ENCODE measurements around the gene CPNE1.
"Not testable (repeated sequence)": the region's sequence is repeated elsewhere in the genome, so short reads cannot be mapped to it uniquely, and the experiment has no call there.

Gene CPNE1

DNA sequence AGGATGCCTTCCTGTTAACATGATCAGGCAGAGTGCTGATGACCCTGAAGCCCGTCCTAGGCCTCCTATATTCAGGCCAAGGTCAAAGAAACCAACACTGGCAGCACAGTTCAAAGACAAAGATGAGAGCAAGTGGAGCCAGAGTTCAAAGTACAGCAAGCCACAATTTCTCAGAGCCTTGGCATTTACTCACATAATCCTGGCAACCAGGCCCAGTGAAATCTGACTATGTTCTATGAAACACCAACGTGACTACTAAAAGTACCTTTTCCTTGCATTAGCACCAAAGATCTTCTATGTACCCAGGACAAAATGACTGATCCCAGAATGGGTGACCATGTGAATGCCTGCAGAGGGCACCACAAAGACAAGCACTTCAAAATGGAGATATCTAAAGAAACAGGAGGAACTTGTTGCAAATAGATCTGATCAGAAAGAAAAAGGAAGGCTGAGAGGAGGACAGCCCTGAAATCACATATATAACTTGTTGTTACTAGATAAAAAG lies 30.6 kb upstream of the CPNE1 start:
- DNase-seq (ENCODE audit: low spot score), result no peak
- TF ChIP-seq, protein P1, sequence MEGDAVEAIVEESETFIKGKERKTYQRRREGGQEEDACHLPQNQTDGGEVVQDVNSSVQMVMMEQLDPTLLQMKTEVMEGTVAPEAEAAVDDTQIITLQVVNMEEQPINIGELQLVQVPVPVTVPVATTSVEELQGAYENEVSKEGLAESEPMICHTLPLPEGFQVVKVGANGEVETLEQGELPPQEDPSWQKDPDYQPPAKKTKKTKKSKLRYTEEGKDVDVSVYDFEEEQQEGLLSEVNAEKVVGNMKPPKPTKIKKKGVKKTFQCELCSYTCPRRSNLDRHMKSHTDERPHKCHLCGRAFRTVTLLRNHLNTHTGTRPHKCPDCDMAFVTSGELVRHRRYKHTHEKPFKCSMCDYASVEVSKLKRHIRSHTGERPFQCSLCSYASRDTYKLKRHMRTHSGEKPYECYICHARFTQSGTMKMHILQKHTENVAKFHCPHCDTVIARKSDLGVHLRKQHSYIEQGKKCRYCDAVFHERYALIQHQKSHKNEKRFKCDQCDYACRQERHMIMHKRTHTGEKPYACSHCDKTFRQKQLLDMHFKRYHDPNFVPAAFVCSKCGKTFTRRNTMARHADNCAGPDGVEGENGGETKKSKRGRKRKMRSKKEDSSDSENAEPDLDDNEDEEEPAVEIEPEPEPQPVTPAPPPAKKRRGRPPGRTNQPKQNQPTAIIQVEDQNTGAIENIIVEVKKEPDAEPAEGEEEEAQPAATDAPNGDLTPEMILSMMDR (IDR thresholded peaks at IDR 0.05), result no peak
- H3K27ac ChIP-seq, result no peak overlapping the region
- no peak overlapping the region for H3K4me3 ChIP-seq

DNA sequence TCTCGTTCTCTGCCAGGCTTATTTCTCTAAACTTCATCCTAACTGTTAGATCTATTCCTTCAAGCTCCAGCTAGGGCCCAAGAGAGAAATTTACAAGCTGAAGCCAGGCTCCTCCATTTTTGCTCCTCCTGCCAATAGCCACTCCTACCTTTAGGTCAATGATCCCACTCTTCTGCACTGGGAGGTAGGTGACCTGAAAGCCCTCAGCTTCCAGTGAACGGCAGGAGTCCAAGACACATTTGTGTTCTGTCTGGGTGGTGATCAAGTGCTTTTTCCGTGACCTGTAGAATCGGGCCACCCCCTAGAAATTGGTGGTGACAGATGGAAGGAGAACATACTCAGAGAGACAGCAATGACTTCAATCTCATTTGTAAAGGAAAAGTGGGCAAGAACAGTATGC lies 25.6 kb upstream of the CPNE1 start:
- H3K4me3 ChIP-seq, result no peak overlapping the region
- H3K27ac ChIP-seq, result no peak overlapping the region
- no peak for DNase-seq (ENCODE audit: low spot score)
- TF ChIP-seq, protein P1 (IDR thresholded peaks at IDR 0.05), result no peak

DNA sequence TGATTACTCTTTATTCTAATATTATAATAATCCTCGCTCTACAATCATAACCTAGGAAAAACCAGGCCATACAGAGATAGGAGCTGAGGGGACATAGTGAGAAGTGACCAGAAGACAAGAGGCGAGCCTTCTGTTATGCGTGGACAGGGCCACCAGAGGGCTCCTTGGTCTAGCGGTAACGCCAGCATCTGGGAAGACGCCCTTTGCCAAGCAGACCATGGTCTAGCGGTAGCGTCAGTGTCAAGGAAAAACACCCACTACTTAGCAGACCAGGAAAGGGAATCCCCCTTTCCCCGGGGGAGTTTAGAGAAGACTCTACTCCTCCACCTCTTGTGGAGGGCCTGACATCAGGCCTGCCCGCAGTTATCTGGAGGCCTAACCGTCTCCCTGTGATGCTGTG lies 22.2 kb upstream of the CPNE1 start:
- DNase-seq (ENCODE audit: low spot score); H3K27ac ChIP-seq; H3K4me3 ChIP-seq: not testable (repeated sequence)

DNA sequence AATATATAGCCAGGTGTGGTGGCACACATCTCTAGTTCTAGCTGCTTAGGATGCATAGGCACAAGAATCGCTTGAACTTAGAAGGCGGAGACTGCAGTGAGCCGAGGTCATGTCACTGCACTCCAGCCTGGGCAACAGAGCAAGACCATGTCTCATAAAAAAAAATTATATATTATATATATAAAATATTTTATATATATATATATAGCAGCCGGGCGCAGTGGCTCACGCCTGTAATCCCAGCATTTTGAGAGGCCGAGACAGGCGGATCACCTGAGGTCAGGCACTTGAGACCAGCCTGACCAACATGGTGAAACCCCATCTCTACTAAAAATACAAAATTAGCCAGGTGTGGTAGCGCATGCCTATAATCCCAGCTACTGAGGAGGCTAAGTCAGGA lies 20.7 kb upstream of the CPNE1 start:
- H3K4me3 ChIP-seq; H3K27ac ChIP-seq; DNase-seq (ENCODE audit: low spot score): not testable (repeated sequence)

DNA sequence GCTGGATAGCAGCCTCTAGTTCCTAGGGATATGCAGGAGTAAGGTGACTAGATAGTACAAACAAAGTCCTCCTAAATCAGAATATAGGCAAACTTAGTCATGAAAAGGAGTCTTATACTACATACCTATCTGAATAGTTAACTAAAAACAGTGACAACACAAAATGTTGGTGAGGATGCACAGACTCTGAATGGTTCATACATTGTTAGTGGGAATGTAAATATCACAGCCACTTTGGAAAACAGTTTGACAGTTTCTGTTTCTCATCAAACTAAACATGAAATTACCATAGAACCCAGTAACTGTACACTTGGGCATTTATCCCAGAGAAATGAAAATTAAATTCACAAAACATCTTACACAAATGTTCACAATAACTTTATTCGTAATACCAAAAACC lies 17.3 kb upstream of the CPNE1 start:
- Histone ChIP-seq H3K4me3 (no peak overlapping the region), H3K27ac (no peak overlapping the region)
- no peak for DNase-seq (ENCODE audit: low spot score)
- TF ChIP-seq, protein P1 (IDR thresholded peaks at IDR 0.05), result no peak

DNA sequence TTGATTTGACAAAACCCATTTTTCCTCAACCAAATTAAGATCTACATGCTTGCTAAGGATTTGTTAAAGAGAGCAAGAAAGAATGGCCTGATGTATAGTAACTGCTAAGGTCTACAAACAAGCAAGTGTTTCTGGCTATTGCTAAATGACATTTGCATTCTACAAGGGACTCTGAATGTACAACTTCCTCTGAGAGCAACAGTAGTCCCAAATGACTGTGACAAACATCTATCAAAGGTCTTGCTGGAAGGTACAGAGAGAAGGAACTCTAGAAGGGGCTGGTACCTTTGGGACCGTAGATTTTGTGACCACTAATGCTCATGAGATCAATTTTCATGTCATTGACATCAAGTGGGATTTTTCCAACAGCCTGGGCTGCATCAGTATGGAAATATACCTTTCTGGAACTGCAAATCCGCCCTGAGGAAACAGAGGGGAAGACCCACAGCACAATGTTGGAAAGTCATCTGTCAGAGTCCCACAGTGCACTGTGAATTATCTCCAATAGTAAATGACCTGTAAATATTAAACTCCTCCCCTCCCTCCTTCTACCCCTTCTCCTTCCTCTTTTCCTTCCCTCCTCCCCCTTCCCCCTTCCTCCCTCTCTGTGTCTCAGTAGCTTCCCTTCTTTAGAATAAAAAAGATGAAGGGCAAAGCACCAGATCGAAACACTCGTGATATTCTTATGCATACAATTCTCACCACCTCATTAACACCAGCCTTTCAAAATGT lies 15.9 kb upstream of the CPNE1 start:
- TF ChIP-seq, protein P1 (IDR thresholded peaks at IDR 0.05), result no peak
- Histone ChIP-seq H3K27ac (no peak overlapping the region), H3K4me3 (no peak overlapping the region)
- DNase-seq (ENCODE audit: low spot score), result no peak

DNA sequence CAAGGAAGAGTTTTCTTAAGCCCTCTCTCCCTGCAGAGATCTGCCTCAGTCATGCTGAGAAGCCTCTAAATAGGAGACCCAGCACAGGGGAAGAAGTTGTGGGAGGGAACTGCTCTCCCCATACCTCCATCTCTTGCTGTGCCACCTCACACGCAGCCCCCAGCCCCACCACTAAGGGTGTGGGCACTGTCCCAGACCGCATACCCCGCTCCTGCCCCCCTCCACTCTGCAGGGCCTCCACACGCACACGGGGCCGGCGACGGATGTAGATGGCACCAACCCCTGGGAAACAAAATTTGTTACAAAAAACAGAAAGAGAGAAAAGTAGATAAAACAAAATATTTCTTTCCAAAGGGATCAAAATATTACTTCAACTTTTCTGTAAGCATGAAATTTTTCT lies 10.2 kb upstream of the CPNE1 start:
- Histone ChIP-seq H3K4me3 (no peak overlapping the region), H3K27ac (no peak overlapping the region)
- TF ChIP-seq, protein P1 (IDR thresholded peaks at IDR 0.05), result no peak
- no peak for DNase-seq (ENCODE audit: low spot score)

DNA sequence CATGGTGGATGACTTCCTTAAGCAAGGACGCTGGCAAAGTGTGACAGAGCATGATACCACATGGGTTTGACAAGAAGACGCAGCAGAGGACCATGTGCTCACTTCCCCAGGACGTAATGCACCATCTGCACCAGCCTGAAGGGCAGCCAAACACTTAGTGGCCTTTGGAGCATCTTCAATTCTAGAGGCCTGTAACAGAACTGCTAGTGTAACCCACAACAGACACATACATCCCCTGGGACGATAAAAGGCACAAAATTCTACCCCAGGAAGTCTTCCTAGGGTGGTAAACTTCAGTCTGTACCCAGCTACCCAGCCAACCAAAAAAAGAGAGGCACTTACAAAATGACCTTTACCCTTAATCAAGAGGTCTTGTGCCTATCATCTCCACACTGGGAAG lies 9.2 kb upstream of the CPNE1 start:
- DNase-seq (ENCODE audit: low spot score), result no peak
- TF ChIP-seq, protein P1 (IDR thresholded peaks at IDR 0.05), result no peak
- Histone ChIP-seq H3K4me3 (no peak overlapping the region), H3K27ac (no peak overlapping the region)

All from coronary artery (tissue), 2 donors.